NCI-H82 treated with DMSO at 0.1 percent for 48 hours (cell line): ENCODE measurements around the gene PREX1.
A peak's percentile ranks its signal among the peaks of the same experiment; 100 is the strongest.
"Not testable (repeated sequence)": the region's sequence is repeated elsewhere in the genome, so short reads cannot be mapped to it uniquely, and the experiment has no call there.

ENCODE experiments used
- DNase-seq: peaks from one replicate; lab custom pipeline; 2025; ENCODE audit not compliant: unreplicated experiment; lab: John Stamatoyannopoulos, UW

The PREX1 gene

DNA sequence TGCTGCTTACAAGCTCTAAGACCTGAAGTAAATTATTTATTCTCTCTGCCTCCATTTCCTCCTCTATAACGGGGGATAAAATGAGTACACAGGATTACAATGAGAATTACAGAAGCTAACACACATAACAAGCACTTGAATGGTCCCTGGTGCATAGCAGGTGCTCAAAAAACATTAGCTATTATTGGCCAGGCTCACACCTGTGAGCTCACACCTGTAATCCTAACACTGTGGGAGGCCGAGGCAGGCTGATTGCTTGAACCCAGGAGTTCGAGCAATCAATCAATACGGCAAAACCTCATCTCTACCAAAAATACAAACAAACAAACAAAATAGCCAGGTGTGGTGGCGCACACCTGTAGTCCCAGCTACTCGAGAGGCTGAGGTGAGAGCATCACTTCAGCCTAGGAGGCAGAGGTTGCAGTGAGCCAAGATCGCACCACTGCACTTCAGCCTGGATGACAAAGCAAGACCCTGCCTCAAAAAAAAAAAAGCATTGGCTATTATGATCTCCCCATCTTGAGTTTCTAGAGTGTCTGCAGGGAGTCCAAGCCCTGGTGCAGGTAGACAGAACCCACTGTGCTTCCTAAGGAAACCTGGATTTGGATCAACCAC is 68.1 kb downstream of the PREX1 start:
- no peak for DNase-seq

DNA sequence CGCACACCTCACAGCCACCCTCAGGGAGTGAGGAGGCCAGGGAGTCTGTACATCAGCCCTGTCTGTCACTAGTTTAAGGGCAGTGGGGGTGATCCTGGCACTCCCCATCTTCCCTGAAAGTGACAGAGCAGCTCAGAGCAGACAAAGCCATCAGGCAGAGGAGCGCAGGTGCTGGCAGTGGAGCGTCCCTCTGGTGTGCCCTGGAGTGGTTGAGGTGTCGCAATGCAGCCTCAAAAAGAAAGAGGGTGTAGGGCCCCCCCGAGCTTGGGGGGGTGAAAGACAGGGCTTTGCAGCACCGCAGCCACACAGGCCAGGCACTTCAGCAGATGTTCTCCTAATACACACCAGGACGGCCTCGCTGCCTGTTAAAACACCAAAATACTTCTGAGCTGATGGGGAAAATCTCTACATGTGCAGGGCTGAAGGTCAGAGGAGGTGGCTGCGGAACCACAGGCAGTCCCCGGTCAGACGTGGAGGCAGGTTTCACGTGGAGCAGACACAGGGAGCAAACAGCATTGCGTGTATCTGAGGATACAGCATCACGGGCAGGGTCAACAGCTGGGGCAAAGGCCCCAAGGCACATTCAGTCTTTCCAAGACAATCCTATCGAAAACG is 69.5 kb downstream of the PREX1 start:
- no peak for DNase-seq

DNA sequence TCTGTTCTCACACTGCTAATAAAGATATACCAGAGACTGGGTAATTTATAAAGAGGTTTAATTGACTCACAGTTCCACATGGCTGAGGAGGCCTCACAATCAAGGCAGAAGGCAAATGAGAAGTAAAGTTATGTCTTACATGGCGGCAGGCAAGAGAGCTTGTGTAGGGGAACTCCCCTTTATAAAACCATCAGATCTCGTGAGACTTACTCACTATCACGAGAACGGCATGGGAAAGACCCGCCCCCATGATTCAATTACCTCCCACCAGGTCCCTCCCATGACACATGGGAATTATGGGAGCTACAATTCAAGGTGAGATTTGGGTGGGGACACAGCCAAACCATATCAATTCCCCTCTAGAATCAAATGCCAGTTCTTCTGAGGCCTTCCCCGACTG is 71.0 kb downstream of the PREX1 start:
- DNase-seq: not testable (repeated sequence)

DNA sequence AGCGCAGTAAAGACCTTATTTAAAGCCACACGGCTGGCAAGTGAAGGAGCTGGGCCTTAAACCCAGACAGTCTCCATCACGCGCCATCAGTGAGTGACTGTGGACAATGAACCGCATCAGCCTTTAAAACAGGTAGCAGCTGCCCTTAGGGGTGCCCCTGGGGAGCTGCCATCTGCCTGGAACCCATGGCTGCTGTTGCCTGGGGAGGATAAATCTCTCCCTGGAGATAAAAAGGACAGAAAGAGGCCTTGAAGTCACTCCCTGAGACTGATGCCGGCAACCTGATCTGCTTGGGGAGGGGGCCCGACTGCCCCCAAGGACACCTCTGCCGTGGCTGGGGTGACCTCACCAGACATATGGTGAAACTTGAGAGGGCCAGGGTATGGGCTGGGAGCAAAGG is 73.5 kb downstream of the PREX1 start:
- DNase-seq: peak; percentile 59

DNA sequence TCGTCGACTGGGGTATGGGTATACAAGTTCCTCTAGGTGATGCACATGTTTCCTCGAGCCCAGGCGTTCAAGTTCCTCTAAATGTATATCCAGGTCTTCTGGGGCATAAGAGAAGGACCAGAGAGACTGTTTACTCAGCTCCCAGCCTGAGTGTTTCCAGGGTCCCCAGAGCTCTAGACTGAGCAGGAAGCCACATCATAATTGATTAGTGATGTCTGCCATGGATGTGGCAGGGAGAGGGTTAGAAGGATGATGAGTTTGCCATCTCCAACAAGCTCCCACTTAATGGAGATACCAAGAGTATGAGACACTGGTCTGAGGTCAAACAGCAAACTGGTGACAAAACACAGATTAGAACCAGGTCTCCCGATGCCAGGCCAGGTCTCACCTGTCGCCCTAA is 74.8 kb downstream of the PREX1 start:
- DNase-seq: no peak

DNA sequence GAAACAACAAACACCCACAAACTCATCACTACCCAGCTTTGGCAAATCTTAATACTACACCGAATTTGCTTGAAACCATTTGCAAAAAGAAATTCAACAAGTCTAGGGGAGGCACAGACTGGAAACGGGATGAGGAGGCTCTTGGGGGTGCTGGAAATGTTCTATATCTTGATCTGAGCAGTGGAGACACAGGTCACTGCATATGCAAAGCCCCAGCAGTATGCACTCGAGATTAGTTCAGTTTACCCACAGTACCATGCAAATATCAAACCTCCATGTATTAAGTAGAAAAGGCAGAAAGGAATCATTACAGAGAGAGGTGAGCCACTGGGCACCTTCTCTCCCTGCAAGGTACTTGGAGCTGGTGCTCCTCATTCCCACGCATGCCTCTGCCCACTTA is 75.9 kb downstream of the PREX1 start:
- DNase-seq: no peak

- DNase-seq: no peak
These were observed 76.7 kb downstream of the PREX1 start for GRCh38 chr20:48750941-48751635.

GRCh38 chr20:48750376-48750775 is 77.4 kb downstream of the PREX1 start:
- DNase-seq: no peak

- no peak for DNase-seq
These were observed 78.4 kb downstream of the PREX1 start for GRCh38 chr20:48749437-48749836.

DNA sequence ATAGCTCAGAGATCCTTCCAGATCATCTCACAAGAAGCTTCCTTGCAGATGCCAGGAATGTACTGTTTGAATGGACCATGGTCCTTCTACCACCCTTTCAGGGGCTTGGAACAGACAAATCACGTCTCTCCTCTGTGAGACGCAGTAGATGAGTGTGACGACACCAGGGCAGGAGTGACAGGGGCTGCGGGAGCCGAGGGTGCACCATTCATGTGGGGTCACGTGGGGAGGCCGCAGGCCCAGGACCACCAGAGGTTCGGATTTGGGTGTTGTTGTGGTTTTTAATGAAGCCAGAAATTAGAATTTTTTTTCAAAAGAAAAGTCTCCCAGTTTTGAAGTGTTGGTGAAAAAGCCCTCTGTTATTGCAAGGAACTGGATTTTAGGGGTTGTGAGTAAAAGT is 79.2 kb downstream of the PREX1 start:
- no peak for DNase-seq

DNA sequence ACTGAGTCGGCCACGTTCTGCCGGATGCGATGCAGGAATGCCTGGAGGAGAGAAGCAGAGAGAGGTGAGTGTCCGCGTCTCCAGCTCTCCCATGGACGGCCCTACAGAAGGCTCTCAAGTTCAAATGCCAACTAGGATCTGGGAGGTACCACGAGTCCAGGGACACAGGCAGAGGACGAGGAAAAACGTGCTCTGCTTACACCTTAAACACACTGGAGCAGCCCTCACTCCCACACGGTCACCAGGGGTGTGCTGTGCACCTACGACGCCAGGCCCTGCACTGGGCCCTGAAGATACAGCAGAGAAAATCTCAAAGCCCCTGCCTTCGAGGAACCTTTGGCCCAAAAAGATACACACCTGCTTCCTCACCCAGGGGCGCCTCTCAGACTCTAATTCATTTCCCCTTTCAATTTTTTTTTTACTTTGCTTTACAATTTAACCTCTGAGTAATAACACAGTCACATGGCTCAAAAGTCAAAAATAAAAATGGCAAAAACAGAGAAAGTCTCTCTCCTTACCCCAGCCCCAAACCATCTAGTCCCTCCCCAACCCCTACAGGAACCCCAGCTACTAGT is 79.9 kb downstream of the PREX1 start:
- no peak for DNase-seq

GRCh38 chr20:48745330-48745729 is 82.5 kb downstream of the PREX1 start:
- DNase-seq: no peak

DNA sequence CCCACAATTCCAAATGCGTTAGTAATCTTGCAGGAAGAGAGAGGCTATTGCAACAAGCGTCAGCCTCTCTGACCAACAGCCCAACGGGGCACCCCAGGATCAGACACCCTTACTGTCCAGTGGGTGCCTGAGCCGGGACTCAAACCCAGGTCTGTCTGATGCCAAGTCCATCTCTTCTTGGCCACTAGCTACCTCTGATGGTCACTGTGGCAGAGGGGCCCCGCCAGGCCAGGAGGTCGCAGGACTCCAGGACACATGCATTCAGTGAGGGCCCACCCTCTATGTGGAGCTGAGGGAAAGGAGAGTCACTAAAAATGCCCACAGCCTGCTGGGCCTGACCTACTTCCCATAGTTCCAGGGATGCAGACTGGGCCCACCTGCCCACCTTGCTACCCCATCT is 83.3 kb downstream of the PREX1 start:
- DNase-seq: no peak

DNA sequence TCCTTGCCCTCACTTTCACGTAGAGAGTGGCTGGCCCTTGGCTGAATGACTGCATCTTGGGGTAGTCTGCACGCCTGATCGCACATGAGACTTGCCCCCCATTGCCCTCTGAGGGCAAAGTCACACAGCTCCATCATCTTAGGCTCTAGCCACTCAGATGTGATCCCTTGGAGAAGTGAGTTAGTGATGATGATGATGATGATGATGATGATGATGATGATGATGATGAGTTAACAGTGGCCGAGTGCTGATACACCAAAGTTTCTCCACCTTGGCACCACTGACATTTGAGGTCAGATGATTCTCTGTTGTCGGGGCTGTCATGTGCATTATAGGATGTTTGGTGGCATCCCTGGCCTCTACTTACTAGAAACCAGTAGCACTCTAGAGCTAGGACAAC is 84.0 kb downstream of the PREX1 start:
- DNase-seq: no peak

DNA sequence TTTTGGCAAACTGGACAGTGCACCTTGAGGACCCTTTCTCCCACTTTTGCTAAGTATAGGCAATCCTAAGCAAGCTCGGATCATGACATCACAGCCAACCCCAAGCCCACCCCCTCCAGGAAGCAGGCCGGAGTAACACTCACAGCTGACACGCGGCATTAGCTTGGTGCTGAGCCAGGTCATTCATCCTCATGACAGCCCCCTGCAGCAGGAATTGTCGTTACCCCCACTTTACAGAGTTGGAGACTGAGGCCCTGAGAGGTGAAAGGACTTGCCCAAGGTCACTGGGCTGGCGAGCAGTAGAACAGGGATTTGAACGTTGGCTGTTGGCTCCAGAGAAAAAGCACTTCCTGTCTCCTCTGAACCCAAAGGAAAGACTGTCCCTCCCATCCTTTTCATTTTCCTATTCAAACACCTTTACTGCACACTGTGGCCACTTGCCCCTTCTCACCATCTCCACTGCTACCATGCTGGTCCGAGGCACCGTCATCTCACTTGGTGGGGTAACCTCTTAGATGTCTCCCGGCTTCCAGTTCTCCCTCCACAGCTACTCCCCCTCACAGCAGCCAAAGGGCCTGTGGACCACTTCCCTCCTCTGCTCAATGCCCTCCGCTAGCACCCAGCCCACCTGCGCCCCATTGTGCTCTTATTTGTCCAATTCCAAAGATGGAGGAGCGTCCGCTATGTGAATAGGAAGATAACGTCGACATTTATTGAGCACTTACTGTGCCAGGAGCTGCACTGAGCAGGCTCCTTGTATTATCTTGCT is 84.7 kb downstream of the PREX1 start:
- no peak for DNase-seq

DNA sequence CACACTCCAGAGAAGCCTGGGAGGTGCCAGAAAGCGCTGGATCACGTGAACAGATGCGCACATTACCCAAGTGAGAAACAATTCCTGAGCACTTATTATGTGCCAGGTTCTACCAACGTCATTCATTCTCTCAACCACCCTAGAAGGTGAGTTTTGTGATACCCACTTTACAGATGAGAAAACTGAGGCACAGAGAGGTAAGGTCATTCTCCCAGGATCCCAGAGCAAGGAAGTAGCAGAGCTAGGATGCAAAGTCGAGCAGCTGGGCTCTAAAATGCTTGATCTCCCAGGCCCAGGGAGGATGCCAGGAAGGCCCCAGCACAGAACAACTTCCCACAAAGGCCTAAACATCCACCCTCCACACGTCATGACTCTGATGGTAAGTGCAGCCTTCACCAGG is 85.6 kb downstream of the PREX1 start:
- no peak for DNase-seq

DNA sequence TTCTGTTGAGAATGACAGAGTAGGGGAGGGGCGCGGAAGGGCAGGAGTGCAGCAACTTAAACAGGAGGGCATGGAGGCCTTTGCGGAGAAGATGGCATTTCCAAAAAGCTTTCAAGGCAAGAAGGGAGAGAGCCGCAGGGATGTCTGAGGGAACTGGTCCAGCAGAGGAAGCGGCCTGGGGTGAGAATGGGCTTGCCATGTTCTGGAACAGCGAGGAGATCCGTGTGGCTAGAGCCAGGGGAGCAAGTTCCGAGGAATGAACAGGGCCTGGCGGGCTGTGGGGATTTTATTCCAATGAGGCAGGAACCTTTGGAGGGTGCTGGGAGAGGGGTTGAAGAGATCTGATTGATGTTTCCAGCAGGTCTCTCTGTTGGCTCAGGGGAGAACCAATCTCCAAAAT is 86.1 kb downstream of the PREX1 start:
- no peak for DNase-seq

- no peak for DNase-seq
These were observed 87.1 kb downstream of the PREX1 start for GRCh38 chr20:48740712-48741111.

- no peak for DNase-seq
These were observed 87.5 kb downstream of the PREX1 start for GRCh38 chr20:48740292-48740649.

DNA sequence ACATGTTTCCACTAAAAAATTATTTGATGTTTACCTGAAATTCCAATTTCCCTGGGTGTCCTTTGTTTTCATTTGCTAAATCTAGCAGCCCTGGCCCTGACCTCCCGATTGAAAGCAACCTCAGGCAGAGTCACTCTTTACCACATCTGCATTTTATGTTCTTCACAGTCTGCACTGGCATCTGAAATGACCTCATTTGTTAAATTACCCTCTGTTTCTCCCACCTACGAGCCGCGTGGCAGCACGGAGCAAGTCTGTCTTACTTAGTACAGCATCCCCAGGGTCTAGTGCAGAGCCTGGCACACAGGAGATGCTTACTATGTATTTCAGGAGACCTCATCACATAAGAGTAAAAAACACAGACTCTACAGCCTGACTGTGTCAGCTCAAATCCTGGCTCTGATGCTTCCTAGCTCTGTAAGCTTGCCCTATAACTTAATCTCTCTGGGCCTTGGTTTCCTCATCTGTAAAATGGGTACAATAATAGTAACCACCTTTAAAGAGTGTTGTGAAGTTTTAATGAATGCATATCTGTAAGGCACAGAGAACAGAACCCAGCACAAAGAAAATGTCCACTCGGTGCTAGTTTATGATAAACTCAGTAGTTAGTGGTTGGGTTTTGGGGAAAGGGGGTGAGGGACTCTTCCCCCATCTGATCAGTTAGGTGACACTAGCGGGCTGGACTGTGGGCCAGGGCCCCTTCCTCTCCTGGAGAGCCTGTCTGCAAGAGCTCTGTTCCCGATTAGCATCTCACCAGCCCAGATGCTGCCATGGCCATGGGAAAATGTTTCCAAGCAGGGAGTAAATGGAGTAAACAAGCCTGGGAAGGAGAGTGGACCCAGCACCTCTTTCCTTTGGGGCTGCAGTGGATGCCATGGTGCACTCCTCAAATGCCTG is 88.2 kb downstream of the PREX1 start:
- no peak for DNase-seq
